Fibroblast of pulmonary artery (primary cell): ENCODE results near the gene MALRD1.

Source experiments
- DNase-seq: peaks from one replicate; pipeline ENCODE4 v3.0.0-alpha.2; 2010; ENCODE audit warnings: low read depth
- H3K4me3 ChIP-seq: replicated peaks from 2 replicates; pipeline ENCODE4 v1.5.1; 2011; ENCODE audit warnings: low read depth, mild to moderate bottlenecking, control low read depth, low read length, moderate library complexity
- TF ChIP-seq, protein P1 (sequence below): IDR thresholded peaks from 2 replicates; pipeline ENCODE4 v1.5.1; 2011; ENCODE audit warnings: mild to moderate bottlenecking, control low read depth, low read length, inconsistent platforms; ENCODE audit errors: missing control alignments

MALRD1 gene

GRCh38 chr10:19652750-19653149 lies 604.1 kb downstream of the MALRD1 start:
- no peak overlapping the region for H3K4me3 ChIP-seq
- no peak for DNase-seq
- TF ChIP-seq, protein P1, sequence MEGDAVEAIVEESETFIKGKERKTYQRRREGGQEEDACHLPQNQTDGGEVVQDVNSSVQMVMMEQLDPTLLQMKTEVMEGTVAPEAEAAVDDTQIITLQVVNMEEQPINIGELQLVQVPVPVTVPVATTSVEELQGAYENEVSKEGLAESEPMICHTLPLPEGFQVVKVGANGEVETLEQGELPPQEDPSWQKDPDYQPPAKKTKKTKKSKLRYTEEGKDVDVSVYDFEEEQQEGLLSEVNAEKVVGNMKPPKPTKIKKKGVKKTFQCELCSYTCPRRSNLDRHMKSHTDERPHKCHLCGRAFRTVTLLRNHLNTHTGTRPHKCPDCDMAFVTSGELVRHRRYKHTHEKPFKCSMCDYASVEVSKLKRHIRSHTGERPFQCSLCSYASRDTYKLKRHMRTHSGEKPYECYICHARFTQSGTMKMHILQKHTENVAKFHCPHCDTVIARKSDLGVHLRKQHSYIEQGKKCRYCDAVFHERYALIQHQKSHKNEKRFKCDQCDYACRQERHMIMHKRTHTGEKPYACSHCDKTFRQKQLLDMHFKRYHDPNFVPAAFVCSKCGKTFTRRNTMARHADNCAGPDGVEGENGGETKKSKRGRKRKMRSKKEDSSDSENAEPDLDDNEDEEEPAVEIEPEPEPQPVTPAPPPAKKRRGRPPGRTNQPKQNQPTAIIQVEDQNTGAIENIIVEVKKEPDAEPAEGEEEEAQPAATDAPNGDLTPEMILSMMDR, result no peak

- DNase-seq, result no peak
- TF ChIP-seq, protein P1, result no peak
- H3K4me3 ChIP-seq, result no peak overlapping the region
These were observed 605.3 kb downstream of the MALRD1 start for GRCh38 chr10:19653931-19654330.

DNA sequence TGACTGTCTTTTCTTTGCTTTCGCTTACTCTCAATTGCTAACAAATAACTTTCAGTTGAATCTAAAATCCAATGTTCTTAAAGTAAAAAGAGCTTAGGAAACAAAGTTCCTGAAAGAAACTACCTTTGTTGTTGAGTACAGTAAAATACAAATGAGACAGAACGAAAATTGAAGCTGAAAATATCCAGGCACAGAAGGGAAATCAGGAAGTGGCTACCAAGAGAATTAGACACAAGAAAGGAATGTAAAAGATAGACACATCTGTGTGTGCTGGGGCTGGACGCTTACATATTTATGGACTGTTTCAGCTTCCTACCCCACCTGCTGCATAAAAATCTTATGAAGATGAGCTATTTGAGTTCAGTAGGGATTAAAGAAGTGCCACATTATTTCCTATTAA lies 606.0 kb downstream of the MALRD1 start:
- TF ChIP-seq, protein P1, result no peak
- peak; percentile 66 for DNase-seq
- no peak overlapping the region for H3K4me3 ChIP-seq

GRCh38 chr10:19656420-19657042 lies 607.9 kb downstream of the MALRD1 start:
- H3K4me3 ChIP-seq, result no peak overlapping the region
- TF ChIP-seq, protein P1, result no peak
- no peak for DNase-seq

DNA sequence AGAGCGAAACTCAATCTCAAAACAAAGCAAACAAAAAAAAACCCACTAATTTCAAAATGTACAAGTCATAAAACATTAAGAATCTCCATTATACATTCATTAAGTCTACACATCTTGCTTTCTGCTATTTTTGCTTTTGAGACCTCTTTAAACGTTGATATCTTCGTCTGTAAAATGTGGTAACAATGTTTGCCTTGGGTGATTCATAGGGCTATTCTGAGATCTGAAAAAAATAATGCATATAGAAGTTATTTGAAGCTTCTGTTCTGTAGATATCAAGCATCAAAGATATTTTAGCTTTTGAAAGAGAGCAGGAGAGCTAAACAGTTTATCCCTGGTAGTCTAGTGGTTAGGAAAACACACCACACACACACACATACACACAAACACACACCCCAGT lies 609.5 kb downstream of the MALRD1 start:
- DNase-seq, result peak; percentile 24
- no peak overlapping the region for H3K4me3 ChIP-seq
- TF ChIP-seq, protein P1, result no peak

DNA sequence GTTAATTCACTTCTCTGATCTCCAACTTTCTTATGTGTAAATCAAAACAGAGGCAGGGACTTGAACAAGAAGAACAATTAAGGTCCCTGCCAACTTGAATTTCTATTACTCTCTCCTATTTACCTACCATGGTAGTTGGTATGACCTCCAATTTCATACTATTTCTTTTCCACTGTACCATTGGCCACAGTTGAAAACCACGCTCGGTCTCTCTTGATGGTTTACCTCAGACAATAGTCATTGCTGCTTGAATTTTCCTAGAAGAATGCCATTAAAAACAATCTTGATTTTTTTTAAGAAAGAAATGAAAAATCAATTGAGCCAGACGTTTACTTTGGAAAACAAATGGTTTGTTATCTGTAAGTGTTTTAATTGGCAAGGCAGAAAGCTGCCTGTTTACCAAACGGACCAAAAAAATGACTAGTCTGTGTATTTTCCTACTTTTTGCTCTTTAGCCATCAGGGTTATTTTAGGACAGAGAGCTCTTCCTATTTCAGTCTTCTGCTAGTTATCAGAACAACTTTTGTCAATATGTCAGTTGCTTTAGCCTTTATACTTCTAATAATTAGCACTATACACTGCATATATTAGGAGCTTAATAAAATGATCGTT lies 610.1 kb downstream of the MALRD1 start:
- TF ChIP-seq, protein P1, result no peak
- DNase-seq, result no peak
- no peak overlapping the region for H3K4me3 ChIP-seq

DNA sequence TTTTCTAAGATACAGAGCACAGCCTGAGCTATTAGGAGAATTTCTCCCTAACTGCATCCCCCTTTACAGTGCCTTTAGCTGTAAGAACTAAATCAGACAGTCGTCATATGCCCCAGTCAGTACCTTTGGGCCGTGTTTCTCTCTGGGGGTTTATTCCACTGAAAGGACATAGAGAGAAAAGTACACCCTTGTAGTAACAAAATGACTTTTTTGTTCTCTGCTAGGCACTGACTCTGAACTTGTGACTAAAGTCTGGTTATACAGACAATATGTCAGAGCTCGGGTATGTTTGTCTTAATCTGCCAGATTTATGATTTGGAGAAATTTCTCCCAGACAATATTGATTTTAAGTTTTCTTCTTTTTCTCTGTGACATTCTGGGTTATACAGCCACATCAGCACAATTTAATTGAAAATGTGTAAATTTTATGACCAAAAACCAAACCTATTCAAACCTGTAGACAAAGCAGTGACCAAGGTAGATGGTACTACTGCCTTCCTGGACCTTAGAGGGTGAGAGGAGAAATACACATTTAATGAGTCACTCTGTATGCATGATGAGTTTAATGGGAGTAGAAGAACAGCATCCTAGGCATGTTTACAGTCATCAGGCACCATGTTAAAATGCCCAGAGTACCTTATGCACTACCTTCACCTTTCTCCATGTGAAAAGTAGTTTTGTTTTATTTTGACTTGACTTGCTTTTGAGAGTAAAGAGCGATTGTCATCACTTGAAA lies 611.5 kb downstream of the MALRD1 start:
- no peak overlapping the region for H3K4me3 ChIP-seq
- TF ChIP-seq, protein P1, result no peak
- no peak for DNase-seq
